ENCODE data around the gene EXOC6B.
A peak's percentile ranks its signal among the peaks of the same experiment; 100 is the strongest.

The EXOC6B gene

GRCh38 chr2:72743481-72743880, 82.4 kb downstream of the EXOC6B start:
- DNase-seq: no peak

DNA sequence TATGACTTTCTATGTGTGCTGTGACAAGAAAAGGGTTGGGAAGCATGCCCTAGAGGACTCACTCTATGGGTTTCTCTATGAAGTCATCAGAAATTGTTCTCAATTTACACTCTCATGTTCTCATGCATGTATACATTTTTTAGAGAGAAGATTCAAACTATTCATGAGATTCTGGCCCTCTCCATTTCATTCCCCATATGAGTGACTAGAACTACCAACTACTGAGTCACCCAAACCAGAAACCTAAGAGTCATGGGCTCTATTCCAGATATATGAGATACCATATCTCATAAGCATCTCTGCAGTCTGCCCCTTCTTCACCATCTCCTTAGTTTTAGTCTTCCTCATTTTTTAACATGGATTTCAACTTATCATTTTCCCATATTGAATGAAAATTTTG, 87.7 kb downstream of the EXOC6B start:
- no peak for DNase-seq

DNA sequence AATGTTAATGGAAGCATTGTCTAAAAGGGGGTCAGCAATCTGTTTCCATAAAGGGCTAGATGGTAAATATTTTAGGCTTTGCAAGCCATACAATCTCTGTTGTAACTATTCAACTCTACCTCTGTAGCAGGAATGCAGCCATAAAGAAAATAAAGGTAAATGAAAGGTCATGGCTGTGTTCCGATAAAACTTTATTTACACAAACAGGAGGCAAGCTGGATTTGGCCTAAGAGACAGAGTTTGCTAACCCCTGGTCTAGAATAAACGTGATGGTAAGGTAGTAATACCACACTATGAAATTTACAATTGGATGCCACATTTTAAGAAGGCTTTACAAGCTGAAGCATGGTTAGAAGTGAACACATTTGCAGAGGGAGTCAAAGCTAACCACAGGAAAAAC, 91.4 kb downstream of the EXOC6B start:
- DNase-seq: no peak

- no peak for DNase-seq
Measured at GRCh38 chr2:72731116-72731515, 94.7 kb downstream of the EXOC6B start.

- DNase-seq: no peak
Measured at GRCh38 chr2:72727356-72727755, 98.5 kb downstream of the EXOC6B start.

DNA sequence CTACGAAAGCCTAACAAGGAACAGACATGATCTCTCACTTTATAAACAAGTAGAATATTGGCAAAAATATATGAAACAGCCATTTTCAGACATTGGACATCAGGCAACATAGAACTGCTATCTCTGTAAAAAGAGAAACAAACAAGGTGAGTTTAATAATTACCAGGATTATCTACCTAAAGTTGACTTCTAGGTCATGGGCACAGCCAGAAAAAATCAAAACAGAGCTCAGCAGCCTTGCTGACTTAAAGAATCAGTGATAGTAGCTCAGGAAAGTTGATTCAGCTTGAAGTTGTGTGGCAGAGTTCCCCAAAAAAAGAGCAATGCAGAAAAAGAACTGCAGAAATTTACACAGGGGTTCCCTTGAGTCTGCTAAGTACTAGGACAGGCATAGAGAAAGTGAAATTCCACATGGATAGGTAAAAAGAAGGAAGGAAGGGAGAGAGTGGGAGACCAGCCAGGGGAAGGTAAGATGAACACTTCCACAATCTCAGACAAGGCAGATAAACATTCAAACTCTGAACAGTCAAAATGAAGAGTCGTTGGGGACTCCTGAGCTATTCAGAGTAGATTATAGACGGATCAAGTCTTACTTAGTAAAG, 102.0 kb downstream of the EXOC6B start:
- no peak for DNase-seq

DNA sequence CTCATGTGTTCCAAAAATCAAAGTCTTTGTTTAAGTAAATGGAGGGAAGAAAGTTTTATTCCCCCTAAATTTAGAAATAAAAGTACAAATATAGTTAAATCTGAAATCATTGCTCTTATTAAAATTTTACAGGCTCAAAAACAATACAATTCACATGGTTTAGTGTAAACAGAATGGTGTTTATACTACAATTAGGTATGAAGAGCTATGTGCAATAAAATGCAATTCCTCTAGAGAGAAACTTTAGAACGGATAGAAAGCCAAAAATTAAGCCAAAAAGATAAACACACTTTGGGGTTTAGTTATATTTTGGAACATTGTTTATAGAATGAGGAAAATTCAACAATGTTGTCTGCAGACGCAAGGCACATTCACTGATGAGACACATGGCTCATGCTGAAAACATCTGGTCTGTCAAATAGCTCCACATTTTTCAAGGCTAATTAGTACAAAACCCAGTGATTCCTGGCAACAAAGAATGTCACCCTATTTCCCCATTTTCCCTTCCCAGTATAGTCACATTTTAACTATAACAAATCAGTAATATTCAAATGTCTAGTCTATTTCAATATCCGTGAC, 103.3 kb downstream of the EXOC6B start:
- DNase-seq: no peak

DNA sequence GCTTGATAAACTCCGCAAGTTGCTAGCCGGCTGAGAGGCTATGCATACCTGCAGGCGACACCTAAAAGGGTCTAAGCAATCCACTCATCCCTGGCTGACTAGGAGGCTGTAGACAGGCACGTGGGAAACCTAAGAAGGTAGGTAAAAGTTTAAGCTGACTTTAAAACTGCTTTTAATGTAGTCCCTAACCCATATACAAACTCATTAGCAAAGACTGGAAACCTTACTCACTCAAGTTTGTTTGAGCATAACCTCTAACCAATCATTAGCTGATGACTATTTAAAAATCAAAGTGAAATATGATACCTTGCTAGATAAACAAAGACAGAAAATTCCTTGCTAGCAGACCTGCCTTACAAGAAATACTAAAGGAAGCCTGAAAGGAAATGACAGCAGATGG, 106.4 kb downstream of the EXOC6B start:
- DNase-seq: peak; percentile 19

GRCh38 chr2:72718876-72719275, 107.0 kb downstream of the EXOC6B start:
- DNase-seq: no peak

GRCh38 chr2:72716601-72717000, 109.2 kb downstream of the EXOC6B start:
- DNase-seq: no peak

GRCh38 chr2:72713857-72714256, 112.0 kb downstream of the EXOC6B start:
- DNase-seq: no peak

DNA sequence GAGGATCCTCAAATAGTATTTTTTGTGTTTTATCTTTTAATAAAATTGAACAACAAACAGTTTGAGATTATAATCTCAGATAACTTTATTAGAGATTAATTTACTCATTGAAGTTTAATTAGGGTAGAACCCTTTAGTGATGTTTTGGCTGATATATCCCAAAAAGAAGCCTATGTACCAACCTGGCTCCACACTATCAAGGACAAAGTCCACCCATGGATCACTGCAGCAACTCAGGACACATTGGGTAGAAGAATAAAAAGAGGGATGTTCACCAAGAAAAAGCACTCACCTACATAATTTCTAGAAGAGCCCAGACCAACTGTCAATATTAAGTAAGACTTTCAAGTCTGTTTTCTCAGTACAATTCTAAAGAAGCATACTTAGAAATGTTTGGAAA, 112.9 kb downstream of the EXOC6B start:
- no peak for DNase-seq

- DNase-seq: no peak
Measured at GRCh38 chr2:72712304-72712703, 113.5 kb downstream of the EXOC6B start.

DNA sequence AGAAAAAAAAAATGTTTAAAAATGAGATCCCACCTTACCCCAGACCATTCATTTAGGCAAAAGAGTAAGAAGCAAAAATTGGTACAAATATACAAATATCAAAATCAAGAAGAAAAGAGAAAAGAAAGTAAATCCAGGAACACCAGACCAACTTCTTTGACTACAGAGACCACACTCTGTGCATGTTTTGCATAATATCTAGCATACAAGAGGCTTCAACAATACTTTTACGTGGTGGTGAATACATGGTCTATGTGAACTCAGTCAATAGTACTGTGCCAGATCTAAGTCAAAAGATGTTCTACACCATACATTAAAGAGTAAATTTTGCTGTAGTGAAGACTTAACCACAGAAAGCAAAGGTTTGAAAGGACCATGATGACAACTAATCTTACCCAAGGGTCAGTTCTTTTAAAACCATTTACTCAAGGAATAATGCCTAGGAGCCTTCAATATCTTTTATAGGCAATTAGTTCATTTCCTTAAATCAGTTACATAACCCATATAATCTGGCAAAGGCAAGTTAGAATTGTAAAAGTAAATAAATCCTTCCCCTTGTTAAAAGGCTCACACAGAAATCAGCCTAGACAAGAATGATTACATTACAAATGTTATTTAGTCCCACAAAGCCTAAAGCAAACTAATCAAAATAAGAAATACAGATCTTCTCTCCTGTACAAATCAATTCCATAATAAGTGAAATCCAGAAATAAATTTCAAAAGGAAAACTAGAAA, 115.2 kb downstream of the EXOC6B start:
- no peak for DNase-seq

GRCh38 chr2:72708236-72708635, 117.6 kb downstream of the EXOC6B start:
- DNase-seq: no peak

DNA sequence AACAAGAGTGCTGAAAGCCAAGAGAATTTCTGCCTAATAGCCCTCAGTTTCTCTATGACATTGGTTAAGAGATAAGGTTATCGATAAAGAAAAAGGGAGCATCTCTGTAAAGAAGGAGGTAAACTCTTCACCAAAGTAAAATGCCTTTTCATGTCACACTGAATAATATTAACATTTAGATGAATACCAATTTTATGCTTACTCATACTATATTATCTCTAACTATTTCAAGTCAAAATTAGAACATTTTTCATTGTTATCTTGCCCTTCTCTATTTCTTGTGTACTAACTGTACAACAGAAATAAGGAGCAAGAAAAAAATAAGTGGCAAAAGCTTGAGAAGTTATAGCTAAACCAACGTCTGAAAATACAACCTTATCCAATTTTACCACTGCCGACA, 127.5 kb downstream of the EXOC6B start:
- DNase-seq: no peak

- DNase-seq: no peak
Measured at GRCh38 chr2:72696559-72696958, 129.3 kb downstream of the EXOC6B start.

DNA sequence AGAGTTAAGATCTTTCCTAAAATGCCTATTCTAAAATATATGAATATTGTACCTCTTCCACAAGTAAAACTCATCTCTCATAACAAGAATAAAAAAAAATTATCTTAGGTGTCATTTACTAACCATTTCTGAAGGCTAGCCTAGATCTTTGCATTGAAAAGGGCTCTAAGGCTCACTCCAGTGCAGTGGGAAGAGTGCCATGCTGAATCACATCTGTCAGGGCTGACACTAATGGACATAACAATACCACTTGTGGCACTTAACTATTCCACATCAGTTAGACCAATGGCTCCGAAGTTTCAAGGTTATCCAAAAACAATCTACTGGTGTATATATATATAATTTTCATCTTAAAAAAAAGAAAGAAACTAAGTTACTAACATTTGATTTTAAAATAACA, 130.2 kb downstream of the EXOC6B start:
- no peak for DNase-seq

GRCh38 chr2:72694715-72695496, 130.9 kb downstream of the EXOC6B start:
- peak; percentile 31 for DNase-seq

GRCh38 chr2:72689579-72690195, 136.1 kb downstream of the EXOC6B start:
- no peak for DNase-seq

- DNase-seq: no peak
Measured at GRCh38 chr2:72685638-72686213, 140.1 kb downstream of the EXOC6B start.

- DNase-seq: no peak
Measured at GRCh38 chr2:72682061-72682460, 143.8 kb downstream of the EXOC6B start.
